HG02763 (cell line): ENCODE measurements around the gene PSMC3IP.
A peak's percentile ranks its signal among the peaks of the same experiment; 100 is the strongest.
"Not testable (repeated sequence)": the region's sequence is repeated elsewhere in the genome, so short reads cannot be mapped to it uniquely, and the experiment has no call there.

Source experiments
- ATAC-seq: cut with Tn5 transposase; IDR thresholded peaks from one replicate; pipeline ENCODE4 v1.9.1; 2021; ENCODE audit warnings: mild to moderate bottlenecking, moderate library complexity; ENCODE audit not compliant: unreplicated experiment

The PSMC3IP gene

DNA sequence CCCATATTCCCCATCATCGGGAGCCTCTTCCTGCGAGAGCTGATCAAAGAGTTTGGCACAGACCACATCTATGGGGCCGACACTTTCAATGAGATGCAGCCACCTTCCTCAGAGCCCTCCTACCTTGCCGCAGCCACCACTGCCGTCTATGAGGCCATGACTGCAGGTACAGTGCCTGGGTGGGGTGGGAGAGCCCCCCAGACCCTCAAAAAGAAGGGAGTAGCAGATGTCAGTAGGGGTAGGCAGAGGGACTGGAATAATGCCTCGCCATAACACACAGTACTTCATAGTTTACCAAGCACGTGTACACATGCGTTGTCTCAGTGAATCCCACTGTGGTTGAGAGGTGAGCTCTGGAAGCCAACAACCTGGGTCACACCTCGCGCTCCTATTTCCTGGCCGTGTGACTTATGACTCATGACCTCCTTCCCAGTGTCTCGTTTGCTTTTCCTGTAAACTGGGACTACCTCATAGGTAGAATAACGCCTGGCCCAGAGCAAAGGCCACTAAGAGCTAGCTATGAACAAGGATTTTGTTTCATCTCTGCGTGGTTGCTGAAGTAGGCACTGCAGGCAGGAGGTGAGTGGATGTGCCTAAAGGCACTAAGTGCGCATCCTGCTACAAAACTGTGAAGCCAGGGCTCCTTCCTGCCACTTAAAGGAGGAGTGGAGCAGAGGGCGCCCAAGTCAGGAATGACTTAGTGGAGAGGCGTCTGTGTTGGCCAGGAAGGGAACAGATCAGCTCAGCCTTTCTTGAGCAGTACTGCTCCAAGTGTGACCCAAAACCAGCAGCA, 36.3 kb downstream of the PSMC3IP start:
- ATAC-seq = no peak

DNA sequence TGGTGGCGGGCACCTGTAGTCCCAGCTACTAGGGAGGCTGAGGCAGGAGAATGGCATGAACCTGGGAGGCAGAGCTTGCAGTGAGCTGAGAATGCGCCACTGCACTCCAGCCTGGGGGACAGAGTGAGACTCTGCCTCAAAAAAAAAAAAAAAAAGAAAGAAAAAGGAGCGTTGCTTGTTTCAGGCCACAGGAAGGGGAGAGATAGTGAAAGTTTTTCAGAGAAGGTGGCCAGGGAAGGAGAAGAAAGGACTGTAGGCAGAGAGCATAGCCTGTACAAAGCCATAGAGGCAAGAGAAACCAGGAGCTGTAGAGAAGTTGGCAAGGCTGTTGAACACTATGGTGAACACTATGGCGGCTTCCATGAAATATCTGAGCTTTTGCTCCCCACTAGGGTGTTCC, 37.0 kb downstream of the PSMC3IP start:
- ATAC-seq = not testable (repeated sequence)

DNA sequence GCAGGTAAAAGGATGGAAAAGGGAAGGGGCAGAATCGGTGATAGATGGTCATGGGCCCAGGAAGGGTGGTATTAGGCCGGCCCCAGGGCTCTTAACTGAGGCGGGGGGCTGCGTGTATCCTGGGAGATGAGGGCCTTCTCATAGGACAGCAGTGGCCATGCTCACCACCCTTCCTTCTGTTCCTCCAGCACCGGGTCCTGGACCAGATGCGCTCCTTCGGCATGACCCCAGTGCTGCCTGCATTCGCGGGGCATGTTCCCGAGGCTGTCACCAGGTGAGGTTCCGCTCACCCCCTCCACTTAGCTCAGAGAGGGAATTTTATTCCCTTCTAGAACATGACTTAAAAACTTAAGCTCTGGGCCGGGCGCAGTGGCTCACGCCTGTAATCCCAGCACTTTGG, 39.0 kb downstream of the PSMC3IP start:
- ATAC-seq = no peak

DNA sequence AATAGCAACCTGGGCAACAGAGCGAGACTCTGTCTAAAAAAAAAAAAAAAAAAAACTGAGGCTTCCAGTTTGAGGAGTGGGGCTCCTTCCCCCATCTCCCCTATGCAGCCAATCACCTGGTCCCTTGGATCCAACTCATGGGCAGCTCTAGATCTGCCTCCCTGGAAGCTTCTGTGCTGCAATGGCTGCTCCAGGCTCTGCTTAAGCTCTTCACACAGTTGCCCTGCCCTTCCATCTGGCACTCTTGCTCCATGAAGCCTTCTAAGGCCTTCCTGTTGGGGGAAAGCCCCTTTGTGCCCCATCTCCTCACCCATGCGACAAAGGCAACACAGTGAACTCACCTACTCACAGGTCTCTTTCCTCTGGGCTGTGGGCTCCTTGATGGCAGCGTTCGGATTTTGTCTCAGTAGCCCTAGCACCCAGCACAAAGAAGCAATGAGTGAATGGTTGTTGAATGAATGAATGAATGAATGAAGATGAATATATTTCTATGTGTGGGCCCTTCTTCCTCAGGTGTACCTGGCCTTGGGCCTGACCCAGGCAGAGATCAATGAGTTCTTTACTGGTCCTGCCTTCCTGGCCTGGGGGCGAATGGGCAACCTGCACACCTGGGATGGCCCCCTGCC, 39.6 kb downstream of the PSMC3IP start:
- no peak for ATAC-seq

DNA sequence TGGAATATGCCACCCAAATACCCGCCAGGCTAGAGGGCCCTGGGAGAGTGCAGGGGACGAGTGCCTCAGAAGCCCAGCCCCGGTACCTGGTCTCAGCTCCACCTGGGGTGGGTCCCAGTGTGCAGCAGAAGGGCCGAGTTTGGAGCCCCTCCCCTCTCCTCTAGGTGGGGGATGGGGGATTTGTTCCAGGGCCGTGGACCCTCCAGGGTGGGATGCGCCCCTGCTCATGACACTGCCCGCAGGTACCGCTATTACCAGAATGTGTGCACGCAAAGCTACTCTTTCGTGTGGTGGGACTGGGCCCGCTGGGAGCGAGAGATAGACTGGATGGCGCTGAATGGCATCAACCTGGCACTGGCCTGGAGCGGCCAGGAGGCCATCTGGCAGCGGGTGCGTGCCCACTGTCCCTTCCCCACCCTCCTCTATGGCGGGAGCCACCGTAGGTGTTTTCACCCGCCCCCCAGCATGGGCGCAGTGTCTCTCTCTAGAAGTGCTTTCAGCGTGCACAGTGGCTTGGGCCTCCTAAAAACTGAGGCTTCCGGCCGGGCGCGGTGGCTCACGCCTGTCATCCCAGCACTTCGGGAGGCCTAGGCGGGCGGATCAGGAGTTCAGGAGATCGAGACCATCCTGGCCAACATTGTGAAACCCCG, 40.2 kb downstream of the PSMC3IP start:
- ATAC-seq = no peak

DNA sequence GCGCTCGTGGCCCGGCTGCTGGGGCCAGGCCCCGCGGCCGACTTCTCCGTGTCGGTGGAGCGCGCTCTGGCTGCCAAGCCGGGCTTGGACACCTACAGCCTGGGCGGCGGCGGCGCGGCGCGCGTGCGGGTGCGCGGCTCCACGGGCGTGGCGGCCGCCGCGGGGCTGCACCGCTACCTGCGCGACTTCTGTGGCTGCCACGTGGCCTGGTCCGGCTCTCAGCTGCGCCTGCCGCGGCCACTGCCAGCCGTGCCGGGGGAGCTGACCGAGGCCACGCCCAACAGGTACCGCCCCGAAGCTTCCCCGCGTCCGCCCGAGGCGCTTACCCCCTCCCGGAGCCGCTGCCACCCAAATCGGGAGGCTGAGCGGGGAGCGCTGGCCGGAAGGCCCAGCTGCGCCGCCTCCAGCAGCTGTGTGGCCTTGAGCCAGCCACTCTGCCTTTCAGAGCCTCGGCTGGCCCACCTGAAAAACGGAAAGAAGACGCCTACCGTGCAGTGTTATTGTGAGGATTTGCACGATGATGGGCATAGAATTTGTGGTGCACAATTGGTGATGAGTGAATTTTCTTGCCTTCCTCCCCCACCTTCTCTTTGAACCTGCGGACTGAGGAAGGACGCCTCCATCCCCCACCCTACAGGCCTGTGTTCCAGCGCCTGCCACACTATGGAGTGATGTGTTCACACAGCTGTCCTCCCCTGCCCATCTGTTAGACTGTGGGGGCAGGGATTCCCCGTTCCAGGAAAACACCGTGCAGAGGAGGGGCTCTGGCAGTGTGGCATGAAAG, 41.0 kb downstream of the PSMC3IP start:
- ATAC-seq = peak; percentile 70

DNA sequence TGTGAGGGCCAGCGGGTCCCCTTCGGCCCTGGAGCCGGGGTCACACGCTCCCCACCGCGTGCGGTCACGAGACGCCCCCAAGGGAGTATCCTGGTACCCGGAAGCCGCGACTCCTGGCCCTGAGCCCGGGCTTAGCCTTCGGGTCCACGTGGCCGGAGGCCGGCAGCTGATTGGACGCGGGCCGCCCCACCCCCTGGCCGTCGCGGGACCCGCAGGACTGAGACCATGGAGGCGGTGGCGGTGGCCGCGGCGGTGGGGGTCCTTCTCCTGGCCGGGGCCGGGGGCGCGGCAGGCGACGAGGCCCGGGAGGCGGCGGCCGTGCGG, 41.5 kb downstream of the PSMC3IP start, which contains the start of gene NAGLU:
Gene NAGLU, plus strand, starts transcription at position 194 of the 324 bp plus-strand sequence. Its CDS starts 32 bp downstream, at position 226.
- ATAC-seq = peak; percentile 81

DNA sequence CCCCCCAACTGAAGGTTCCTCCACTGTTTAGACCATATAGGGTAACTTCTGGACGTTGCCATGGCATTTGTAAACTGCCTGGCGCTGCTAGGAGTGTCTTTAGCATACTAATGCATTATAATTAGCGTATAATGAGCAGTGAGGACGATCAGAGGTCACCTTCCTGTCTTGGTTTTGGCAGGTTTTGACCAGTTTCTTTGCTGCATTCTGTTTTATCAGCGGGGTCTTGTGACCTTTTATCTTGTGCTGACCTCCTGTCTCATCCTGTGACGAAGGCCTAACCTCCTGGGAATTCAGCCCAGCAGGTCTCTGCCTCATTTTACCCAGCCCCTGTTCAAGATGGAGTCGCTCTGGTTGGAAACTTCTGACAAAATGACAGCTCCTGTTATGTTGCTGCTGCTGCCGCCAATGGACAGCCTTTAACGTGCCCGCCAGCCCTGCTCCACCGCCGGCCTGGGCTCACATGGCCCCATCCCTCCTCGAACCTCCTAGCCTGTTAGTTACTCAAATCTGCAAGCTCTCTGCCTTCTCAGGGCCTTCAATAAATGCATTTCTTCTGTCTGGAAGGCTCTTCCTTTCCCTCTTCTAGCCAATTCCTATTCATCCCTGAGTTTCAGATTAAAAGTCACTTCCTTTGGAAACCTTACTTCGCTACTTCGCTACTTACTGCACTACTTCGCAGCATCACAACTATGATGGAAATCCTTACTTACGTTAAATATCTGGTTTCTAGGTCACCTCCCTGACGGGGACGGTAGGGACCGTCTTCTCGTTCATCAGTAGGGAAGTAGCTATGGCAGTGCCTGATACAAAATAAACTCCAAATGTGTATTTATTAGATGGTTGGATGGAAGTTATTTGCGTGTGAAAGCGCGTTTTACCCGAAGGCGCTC, 42.1 kb downstream of the PSMC3IP start:
- no peak for ATAC-seq

DNA sequence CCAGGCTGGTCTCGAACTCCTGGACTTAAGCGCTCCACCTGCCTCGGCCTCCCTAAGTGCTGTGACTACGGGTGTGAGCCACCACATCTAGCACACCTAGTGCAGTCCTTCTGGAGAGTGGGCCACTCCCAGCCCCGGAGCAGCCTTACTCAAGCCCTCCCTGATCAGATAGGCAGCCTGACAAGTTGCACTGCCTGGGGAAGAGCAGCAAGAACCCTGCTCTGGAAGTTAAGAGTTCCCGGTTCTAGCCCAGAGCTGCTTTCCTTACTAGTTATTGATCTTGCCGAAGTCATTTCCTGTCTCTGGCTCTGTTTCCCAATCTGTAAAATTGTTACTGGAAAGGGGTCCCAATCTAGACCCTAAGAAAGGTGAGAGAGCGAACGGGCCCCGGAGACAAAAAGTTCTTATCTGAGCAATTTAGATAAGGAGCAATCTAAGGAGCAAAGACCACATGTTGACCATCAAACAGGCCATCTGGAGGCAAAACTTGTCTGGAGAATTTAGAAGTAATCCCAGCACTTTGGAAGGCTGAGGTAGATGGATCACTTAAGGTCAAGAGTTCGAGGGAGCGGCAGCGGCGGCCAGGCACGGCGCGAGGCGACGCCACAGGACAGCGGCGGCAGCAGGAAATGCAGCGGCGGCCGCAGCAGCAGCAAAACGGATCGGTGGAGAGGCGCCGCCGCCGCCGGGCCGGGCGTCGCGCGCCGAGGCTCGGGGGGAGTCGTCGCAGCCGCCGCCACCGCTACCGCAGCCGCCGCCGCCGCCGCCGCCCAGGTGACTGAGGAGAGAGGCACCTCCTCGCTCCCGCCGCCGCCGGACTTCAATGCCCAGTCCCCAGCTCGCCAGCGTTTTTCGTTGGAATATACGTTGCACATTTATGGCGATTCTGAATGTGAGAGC, 45.8 kb downstream of the PSMC3IP start:
- no peak for ATAC-seq

DNA sequence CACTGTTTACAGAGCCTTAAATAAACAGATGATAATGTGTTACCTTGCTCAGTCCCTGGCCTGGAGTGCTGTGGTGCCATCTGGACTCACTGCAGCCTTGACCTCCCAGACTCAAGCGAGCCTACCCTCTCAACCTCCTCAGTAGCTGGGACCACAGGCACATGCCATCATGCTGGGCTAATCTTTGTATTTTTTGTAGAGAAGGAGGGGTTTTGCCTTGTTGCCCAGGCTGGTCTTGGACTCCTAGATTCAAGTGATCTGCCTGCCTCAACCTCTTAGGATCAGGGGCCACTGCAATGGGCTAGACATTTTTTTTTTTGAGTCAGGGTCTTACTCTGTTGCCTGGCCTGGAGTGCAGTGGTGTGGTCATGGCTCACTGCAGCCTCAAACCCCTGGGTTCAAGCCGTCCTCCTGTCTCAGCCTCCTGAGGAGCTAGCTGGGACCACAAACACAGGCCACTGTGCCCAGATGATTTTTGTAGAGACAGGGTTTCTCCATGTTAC, 46.5 kb downstream of the PSMC3IP start:
- ATAC-seq = no peak

DNA sequence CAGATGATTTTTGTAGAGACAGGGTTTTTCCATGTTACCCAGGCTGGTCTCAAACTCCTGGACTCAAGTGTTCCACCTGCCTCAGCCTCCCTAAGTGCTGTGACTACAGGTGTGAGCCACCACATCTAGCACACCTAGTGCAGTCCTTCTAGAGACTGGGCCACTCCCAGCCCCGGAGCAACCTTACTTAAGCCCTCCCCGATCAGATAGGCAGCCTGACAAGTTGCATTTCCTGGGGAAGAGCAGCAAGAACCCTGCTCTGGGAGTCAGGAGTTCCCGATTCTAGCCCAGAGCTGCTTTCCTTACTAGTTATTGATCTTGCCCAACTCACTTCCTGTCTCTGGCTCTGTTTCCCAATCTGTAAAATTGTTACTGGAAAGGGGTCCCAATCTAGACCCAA, 48.5 kb downstream of the PSMC3IP start:
- ATAC-seq = no peak

DNA sequence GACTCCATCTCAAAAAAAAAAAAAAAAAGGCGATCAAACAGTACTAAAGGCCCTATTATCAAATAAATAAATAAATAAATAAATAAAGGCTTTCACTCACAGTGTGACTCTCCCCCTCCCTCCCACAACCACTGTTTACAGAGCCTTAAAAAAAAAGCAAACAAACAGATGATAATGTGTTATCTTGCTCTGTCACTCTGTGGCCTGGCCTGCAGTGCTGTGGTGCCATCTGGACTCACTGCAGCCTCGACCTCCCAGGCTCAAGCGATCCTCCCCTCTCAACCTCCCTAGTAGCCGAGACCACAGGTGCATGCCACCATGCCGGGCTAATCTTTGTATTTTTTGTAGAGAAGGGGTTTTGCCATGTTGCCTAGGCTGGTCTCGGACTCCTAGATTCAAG, 49.6 kb downstream of the PSMC3IP start:
- no peak for ATAC-seq

DNA sequence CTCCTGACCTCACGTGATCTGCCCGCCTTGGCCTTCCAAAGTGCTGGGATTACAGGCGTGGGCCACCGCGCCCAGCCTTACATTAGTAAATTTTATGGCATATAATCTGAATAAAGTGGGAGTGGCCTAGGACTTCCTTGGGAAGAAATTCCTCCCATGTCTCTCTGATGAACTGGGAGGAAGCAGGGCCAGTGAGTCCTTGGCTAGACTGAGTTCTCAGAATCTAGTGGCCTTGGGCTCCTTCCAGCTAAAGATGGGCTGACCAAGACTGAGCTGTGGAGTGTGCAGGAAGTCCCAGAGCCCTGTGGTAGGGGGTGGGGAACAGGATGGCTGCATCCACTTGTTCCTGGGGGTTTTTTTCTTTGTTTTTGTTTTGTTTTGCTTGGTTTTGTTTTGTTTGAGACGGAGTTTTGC, 51.5 kb downstream of the PSMC3IP start:
- no peak for ATAC-seq

DNA sequence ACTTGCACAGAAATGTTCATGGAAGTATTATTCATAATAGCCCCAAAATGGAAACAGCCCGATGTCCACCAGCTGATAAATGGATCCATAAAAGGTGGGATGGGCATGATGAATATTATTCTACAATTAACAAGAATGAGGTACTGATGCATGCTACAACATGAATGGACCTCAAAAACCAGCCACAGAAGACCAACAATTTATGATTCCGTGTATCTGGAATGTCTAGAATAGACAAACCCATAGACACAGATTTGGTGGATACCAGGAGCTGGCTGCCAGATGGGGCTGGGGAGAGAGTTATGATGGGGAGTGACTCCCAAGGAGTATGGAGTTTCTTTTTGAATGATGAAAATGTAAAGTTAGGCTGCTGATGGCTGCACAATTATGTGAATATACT, 52.3 kb downstream of the PSMC3IP start:
- no peak for ATAC-seq

DNA sequence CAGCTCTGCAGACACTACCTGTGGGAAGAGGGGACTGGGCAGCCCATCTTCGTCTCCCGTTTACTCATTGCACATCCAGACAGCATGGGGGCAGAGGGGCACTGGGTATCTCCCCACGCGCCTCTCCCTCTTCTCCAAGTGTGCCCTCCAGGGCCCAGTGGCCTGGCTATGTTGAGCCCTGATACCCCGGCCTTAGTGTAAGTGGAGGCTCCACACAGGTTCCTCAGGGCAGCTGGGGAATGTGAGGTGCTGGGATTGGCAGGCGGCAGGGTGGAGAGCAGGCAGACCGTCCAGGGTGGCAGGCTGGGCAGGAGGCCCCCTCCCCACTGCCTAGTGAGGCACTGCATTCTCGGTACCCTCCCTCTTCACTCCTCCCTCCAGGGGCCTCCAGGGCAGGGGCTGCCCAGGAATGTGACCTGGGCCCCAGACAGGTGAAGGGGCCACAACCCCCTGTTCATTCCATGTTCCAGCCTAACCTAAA, 54.7 kb downstream of the PSMC3IP start:
- ATAC-seq = no peak
